Measurements from ENCODE around the gene KCNJ14. TPM values are rescaled to one million over a fixed set of nuclear protein-coding genes. Genes with fewer than 3 reads are reported as not detected.

Gene KCNJ14
- total RNA-seq, 1 donor from 2014 or later, result 2.4 TPM

Other genes starting within 250 kb of the KCNJ14 start
- gene CARD8, start 199.7 kb upstream of the KCNJ14 start, total RNA-seq, result 125 and 127 TPM in 2 replicates
- 0.21 and 0.30 TPM in 2 replicates for gene ZNF114, start 185.5 kb upstream of the KCNJ14 start, total RNA-seq
- gene EMP3, start 130.0 kb upstream of the KCNJ14 start, total RNA-seq, result 278 and 281 TPM in 2 replicates
- gene TMEM143, start 91.6 kb upstream of the KCNJ14 start, total RNA-seq, result 13.1 and 13.4 TPM in 2 replicates
- gene SYNGR4, start 91.2 kb upstream of the KCNJ14 start, total RNA-seq, result 0.33 TPM in 1 of 2 replicates, not detected in the other
- 75.5 and 77.7 TPM in 2 replicates for gene KDELR1, start 64.0 kb upstream of the KCNJ14 start, total RNA-seq
- gene GRIN2D, start 61.9 kb upstream of the KCNJ14 start, total RNA-seq, result 0.16 and 0.26 TPM in 2 replicates
- gene GRWD1, start 9.6 kb upstream of the KCNJ14 start, total RNA-seq, result 89.1 and 90.6 TPM in 2 replicates
- gene CYTH2, start 13.8 kb downstream of the KCNJ14 start, total RNA-seq, result 30.6 and 31.6 TPM in 2 replicates
- 3.0 and 3.6 TPM in 2 replicates for gene LMTK3, start 56.3 kb downstream of the KCNJ14 start, total RNA-seq
- gene SULT2B1, start 96.6 kb downstream of the KCNJ14 start, total RNA-seq, result not detected in 2 replicates
- gene SPACA4, start 151.2 kb downstream of the KCNJ14 start, total RNA-seq, result not detected in 2 replicates
- 5.1 and 6.4 TPM in 2 replicates for gene FAM83E, start 159.5 kb downstream of the KCNJ14 start, total RNA-seq
- gene RPL18, start 163.6 kb downstream of the KCNJ14 start, total RNA-seq, result 1,885 and 1,938 TPM in 2 replicates
- gene SPHK2, start 163.9 kb downstream of the KCNJ14 start, total RNA-seq, result 36.4 and 39.0 TPM in 2 replicates
- 10.7 and 11.2 TPM in 2 replicates for gene DBP, start 181.8 kb downstream of the KCNJ14 start, total RNA-seq
- gene CA11, start 190.6 kb downstream of the KCNJ14 start, total RNA-seq, result 10.9 and 12.5 TPM in 2 replicates
- 0.30 and 0.78 TPM in 2 replicates for gene NTN5, start 217.4 kb downstream of the KCNJ14 start, total RNA-seq
- gene FUT2, start 240.4 kb downstream of the KCNJ14 start, total RNA-seq, result not detected in 2 replicates

Measured in activated CD4-positive, alpha-beta T cell treated with anti-CD3 and anti-CD28 coated beads, Interleukin-2, amount 10 ng/mL, durations not matched to agents 24 days and 14 days (primary cell).